LHCN-M2 (cell line): ENCODE data around the gene GPR42. TPM values are rescaled to one million over a fixed set of nuclear protein-coding genes. Genes with fewer than 3 reads are reported as not detected.

Experiments
- DNase-seq: peaks from one replicate; pipeline ENCODE4 v3.0.0-alpha.2; 2012; ENCODE audit warnings: low read depth
- polyA plus RNA-seq: library from polyadenylated mRNA; unstranded; fragments of >200 nt; gene quantifications from one replicate; pipeline ENCODE4 v1.2.1, GENCODE V29; 2012; ENCODE audit warnings: missing spikeins
- total RNA-seq: library from RNA; depleted of rRNA; stranded (reverse); fragments of >200 nt; gene quantifications from 2 replicates; pipeline ENCODE4 v1.2.3, GENCODE V29; 2014; rRNA removed

The GPR42 gene, protein sequence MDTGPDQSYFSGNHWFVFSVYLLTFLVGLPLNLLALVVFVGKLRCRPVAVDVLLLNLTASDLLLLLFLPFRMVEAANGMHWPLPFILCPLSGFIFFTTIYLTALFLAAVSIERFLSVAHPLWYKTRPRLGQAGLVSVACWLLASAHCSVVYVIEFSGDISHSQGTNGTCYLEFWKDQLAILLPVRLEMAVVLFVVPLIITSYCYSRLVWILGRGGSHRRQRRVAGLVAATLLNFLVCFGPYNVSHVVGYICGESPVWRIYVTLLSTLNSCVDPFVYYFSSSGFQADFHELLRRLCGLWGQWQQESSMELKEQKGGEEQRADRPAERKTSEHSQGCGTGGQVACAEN
- not detected in 2 replicates for total RNA-seq
- polyA plus RNA-seq: not detected

DNA sequence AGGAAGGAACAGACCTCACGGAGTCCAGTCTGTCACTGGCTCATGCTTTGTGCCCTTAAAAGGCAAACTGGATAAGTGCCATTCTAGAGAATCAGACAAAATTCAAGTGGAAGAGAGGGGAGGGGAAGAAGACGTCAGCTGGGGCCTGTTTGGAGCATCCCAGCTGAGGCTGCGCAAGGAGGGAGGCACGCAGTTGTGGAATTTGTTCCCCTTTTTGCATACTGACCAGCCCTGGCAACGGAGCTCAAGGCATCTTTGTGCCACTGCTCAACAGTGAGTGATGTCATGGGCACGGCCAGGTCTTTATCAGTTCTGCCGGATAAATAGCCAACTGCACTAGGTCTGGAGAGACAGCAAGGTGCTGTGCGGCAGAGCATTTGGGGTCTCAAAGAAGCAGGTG, at the start of gene GPR42:
GPR42 (plus strand) TSS at position 347 of the 400 bp plus-strand sequence. CDS start 292 bp downstream, outside the sequence.
- DNase-seq: no peak

DNA sequence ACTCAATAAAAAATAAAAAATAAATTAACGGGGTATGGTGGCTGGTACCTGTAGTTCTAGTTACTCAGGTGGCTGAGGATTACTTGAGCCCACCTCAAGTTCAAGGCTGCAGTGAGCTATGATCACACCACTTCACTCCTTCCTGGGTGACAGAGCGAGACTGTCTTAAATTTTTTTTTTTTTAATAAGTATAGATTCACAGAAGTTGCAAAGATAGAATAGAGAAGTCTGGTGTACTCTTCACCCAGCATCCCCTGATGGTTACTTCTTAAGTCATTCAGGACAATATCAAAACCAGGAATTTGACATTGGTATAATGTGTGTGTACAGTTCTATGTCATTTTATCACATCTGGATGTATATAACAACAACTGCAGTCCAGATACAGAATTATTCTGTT, 49.6 kb upstream of the GPR42 start:
- no peak for DNase-seq

DNA sequence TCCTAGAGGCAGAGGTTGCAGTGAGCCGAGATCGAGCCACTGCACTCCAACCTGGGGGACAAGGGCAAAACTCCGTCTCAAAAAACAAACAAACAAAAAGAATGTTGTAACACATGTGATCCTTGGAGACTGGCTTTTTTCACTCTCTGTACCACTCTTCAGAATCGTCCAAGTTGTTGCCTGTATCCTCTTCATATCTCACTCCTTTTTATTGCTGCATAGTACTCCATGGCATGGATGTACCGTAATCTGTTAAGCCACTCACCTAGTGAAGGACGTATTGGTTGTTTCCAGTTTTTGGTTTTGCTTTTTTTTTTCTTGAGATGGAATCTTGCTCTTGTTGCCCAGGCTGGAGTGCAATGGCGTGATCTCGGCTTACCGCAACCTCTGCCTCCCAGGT, 48.9 kb upstream of the GPR42 start:
- no peak for DNase-seq

DNA sequence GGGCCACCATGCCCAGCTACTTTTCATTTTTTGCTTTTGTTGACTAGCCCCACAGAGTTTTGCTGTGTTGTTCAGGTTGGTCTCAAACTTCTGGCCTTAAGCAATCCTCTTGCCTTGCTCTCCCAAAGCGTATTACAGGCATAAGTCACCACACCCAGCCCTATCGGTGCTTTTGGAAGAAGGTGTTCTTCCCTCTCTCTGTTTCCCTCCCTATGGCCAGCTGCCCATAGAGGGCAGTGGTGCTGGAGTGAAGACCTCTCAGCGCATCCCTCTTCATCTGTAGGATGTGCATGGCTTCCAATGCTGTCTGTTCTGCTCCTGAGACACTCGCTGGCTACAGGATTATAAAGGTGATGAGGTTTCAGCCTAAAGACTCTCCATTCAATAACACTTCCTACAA, 43.2 kb upstream of the GPR42 start:
- no peak for DNase-seq

DNA sequence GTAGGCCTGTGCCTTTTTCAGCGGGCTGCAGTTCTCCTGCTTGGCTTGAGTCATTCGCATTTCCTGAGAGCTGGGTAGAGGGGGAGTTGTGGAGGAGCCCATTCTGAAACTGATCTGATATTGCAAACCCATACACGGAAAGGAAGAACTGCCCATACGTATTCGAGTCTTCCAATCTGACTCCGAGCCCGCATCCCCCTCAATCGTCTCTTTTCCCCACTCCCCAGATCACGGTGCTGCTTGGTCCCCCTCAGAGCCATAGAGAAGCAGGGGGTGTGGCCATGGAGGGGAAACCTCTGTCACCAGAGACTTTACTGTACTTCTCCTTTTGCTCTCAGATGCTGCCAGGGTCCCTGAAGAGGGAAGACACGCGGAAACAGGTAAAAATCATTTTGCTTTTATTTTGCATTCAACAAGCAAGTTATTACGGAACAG, 42.0 kb upstream of the GPR42 start, which contains the start of gene CD22:
CD22 (plus strand) TSS at position 337 of the 435 bp plus-strand sequence. CDS start 2,854 bp downstream, outside the sequence.
- DNase-seq: no peak

DNA sequence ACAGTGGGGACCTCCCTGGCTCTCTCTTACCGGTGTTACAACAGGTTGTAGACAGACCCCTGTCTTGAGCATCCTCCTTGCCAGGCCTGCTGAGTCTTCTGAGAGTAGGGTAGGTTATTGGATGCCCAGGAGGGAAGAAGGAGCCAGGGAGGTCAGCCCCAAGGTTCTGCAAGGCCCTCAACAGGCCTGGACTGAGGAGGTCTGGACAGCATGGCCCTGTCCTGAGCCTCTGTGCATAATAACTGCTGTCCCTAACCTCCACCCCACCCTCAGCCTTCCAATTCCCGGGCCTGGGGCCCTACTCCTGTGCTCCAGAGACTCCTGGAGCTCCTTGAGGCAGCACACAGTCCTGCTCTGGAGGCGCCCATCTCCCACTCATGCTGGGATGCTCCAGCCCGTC, 41.5 kb upstream of the GPR42 start:
- no peak for DNase-seq

DNA sequence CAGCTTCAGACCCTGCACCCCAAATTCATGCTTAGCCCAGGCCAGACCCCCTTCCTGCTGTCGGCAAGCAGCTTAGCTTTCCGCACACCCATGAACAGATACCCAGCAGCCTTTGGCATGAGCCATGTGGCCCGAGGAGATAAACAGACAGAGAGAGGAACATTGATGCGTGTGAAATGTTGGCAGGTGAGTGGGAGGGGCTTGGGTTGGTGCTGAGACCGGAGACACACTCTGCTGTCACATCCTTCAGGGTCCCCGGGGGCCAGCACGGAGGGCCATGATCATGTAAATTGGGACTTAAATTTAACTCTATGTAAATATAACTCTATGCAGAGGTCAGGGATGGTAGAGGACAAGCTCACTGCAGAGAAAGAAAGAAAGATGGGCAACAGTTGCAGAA, 40.4 kb upstream of the GPR42 start:
- DNase-seq: no peak

DNA sequence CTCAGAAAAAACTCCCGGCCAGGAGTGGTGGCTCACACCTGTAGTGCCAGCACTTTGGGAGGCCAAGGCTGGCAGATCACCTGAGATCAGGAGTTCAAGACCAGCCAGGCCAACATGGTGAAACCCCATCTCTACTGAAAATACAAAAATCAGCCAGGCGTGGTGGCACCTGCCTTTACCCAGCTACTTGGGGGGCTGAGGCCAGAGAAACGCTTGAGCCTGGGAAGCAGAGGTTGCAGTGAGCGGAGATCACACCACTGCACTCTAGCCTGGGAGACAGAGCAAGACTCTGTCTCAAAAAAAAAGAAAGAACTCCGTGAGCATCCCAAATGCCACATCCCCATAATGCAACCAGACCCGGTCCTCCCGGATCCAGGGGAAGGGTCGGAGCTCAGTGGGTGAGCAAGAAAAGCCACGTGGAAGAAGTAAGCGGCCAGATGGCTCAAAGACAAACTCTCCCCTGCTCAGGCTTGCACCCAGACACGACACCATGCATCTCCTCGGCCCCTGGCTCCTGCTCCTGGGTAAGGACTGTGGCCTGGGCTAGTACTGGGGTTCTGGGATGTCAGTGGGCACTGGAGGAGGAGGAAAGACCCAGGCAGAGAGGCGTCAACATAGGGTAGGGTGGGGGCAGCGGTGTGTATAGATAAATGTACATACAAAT, 39.2 kb upstream of the GPR42 start:
- DNase-seq: no peak

DNA sequence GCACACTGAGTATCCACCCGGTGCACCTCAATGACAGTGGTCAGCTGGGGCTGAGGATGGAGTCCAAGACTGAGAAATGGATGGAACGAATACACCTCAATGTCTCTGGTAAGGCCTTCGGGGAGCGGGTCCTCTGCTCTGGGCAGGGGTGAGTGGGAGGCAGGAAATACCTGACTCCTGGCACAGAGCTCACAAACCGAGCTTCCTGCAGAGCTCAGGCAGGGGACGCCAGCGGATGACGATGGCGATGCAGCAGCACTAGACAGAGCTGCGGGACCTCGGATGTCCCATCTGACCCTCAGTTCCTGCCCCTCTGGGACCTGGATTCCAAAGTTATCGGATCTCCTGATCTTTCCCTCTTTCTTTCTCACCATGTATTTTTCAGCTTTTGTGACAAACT, 38.1 kb upstream of the GPR42 start:
- no peak for DNase-seq

DNA sequence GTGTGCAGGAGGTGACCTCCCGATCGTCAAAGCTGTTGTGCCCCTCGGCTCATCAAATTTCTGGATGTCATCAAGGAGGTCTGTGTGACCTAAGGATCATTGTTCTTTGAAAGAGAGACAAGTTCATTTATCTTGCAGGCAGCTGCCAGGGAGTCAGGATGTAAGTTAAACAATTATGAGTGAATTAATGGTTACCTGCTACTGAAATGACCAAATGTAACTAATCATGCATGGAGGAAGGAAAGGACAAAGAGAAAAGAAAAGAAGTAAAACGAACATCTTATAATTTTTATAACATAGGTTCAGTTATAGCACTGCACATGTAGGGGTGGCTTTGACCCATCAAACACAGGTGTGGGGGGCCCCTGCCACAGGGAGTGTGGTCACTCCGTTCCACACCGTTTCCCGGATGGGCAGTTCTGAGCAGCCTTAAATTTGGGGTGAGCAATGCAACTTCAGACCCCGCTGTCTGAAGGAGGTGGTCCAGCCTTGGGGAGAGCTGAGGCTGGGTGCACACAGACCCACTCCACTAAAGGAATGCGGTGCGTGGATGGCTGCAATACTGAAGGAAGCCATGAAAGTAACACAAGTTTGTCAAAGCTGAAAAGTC, 36.6 kb upstream of the GPR42 start:
- DNase-seq: no peak

DNA sequence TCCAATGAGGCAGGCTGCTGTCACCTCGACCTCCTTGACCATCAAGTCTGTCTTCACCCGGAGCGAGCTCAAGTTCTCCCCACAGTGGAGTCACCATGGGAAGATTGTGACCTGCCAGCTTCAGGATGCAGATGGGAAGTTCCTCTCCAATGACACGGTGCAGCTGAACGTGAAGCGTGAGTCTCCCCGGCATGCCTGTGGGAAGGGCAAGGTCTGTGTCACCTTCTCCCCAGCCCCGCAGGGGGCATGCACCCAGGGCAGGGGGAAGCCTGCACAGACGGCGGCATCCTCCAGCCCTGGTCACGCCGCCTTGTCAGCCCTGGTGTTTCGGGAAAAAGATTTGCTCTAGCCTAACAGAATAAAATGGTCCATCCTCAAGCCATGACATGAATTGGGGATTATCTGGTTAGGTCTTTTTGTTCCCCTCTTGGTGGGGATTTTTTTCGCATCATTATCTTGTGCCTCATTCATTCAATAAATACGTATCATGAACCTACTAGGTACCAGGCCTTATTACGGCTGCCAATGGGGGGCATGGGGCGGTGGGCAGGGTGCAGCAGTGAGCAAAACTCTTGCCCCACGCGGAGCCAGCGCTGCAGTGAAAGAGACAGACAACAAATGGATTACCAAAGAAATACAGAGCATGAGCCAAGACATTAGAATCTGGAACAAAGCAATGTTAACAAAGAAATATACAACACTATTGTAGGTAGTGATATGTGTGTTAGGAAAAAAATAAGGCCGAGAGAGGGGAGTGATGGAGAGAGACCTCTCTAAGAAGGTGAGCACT, 34.5 kb upstream of the GPR42 start:
- no peak for DNase-seq

DNA sequence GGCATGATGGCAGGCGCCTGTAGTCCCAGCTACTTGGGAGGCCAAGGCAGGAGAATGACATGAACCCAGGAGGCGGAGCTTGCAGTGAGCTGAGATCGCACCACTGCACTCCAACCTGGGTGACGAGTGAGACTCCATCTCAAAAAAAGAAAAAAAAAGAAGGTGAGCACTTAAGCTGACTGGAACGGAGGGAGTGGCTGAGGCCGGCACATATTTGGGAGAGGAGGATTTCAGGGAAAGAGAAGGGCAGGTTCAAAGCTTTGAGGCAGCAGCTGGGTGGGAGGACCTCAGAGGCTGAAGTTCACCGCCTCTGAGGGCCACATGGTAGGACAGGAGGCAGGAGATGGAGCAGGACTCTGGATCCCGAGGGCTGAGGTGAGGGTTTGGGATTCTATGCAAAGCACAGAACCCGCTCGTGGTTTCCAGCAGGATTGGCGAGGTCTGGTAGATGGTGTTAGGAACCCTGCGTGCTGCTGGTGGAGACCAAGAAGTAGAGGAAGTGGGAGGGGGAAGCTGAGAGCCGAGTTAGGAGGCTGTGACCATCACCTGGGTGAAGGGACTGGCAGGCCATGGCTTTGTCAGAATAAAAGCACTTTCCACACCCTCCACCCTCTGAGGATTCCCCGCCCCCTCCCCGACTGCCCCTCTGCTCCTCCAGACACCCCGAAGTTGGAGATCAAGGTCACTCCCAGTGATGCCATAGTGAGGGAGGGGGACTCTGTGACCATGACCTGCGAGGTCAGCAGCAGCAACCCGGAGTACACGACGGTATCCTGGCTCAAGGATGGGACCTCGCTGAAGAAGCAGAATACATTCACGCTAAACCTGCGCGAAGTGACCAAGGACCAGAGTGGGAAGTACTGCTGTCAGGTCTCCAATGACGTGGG, 33.5 kb upstream of the GPR42 start:
- no peak for DNase-seq

DNA sequence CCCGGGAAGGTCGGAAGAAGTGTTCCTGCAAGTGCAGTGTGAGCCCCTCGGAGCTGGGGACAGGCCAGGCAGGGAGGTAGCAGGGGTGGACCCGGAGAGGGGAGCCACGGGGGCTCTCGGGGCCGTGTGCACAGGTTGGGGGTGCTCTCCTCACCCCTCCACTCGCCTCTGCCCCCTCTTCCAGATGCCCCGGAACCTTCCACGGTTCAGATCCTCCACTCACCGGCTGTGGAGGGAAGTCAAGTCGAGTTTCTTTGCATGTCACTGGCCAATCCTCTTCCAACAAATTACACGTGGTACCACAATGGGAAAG, 32.9 kb upstream of the GPR42 start:
- DNase-seq: no peak

DNA sequence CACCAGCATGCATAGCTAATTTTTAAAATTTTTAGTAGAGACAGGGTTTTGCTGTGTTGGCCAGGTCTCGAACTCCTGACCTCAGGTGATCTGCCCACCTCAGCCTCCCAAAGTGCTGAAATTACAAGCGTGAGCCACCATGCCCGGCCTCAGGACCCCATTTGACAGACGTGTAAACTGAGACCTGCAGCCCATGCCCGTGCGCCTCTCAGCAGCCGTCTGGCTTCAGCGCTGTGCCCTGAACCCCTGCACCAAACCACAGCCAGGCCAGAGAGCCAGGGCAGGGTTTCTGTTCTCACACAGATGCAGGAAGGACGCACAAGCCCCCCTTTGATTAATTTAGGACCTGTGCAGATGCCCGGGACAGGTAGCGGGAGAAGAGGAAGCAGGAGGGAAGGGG, 30.4 kb upstream of the GPR42 start:
- DNase-seq: no peak

DNA sequence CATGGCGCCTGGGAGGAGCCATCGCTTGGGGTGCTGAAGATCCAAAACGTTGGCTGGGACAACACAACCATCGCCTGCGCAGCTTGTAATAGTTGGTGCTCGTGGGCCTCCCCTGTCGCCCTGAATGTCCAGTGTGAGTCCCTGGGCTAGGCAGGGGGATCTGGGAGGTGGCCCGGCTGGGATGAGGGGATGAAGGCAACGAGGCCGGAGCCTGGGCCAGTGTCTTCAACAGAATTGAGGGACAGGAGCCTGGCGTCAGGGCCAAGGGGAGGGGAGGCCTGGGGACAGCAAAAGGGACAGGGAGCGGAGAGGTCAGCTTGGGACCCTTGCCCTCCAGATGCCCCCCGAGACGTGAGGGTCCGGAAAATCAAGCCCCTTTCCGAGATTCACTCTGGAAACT, 29.9 kb upstream of the GPR42 start:
- DNase-seq: no peak

DNA sequence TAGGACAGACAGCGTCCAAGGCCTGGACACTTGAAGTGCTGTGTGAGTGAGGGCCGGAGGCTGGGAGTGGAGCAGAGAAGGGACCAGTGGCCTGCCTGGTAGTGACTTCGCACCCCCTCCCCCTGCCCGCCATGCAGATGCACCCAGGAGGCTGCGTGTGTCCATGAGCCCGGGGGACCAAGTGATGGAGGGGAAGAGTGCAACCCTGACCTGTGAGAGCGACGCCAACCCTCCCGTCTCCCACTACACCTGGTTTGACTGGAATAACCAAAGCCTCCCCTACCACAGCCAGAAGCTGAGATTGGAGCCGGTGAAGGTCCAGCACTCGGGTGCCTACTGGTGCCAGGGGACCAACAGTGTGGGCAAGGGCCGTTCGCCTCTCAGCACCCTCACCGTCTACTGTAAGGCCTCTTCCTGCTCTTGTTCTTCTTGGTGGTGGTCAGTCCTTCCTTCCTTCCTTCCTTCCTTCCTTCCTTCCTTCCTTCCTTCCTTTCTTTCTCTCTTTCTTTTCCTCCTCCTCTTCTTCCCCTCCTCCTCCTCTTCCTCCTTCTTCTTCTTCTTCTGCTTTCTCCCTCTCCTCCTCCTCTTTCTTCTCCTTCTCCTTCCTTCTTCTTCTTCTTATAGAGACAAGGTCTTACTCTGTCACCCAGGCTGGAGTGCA, 29.2 kb upstream of the GPR42 start:
- no peak for DNase-seq

DNA sequence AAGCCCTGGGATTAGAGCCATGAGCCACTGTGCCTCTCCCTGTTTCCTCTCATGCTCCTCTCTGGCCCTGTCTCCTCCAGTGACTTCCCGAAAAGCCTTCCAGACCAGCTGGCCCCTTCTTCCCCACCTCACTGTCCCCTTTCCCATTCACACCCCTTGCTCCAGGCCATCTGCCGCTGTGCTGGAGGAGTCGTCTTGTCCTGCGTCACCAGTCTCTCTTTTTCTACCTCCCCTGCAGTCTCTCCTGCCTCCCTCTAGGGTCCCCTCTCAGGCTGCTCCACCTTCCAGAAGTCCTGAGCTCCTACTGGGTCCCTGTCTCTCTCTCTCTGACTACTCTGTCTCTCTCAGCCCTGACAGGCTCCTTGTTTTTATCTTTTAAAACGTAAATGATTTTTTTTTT, 28.4 kb upstream of the GPR42 start:
- no peak for DNase-seq

DNA sequence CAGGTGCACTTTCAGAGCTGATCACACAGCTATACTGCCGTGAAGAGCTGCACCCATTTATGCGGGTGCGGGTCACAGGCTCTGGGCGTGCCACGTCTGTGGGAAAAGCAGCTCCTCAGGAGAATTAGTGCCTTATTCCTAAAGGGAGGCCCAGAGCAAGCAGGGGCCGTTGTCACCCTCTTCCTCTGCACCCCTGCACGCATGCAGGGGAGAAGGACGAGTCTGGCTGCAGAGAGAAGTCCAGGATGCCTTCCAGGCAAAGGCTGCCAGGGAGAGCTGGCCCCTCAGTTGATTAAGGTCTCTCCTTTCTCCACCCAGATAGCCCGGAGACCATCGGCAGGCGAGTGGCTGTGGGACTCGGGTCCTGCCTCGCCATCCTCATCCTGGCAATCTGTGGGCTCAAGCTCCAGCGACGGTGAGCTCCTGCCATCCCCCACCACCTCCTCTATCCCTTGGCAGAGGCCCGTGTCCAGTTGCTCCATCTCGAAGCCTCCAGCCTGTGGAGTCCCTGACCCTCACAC, 26.3 kb upstream of the GPR42 start:
- no peak for DNase-seq

DNA sequence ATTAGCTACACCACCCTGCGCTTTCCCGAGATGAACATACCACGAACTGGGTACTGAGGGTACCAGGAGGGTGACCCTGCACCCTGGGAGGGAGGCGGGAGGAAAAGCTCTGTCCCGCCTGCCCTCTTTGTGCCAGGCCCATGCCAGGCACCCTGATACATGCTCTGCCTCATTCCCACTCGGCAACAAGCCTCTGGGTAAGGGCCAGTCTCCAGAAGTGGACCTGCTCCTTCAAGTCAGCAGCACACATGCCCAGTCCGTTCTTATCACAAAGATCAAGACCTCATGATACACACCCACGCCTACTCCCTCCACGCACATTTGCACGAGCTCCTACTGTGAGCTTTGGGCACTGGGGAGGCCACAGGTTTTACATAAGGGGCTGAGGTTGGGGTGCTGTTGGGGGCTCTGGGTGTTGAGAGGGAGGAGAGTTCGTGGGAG, 25.2 kb upstream of the GPR42 start:
- DNase-seq: no peak
